Activated T-cell treated with anti-CD3 and anti-CD28 coated beads, Interleukin-2, amount 50 U/mL, for 4 hours (primary cell): ENCODE results near the gene TRPM6. TPM values are rescaled to one million over a fixed set of nuclear protein-coding genes. Genes with fewer than 3 reads are reported as not detected.
"Not testable (repeated sequence)": the region's sequence is repeated elsewhere in the genome, so short reads cannot be mapped to it uniquely, and the experiment has no call there.

Experiments
- ATAC-seq, 2 donors: fragments of 200-7000 bp; cut with Tn5 transposase; one replicate each; pipeline ENCODE4 v1.10.0; 2021
- DNase-seq: peaks from one replicate; pipeline ENCODE4 v3.0.0-alpha.2; 2020
- H3K27me3 Mint-ChIP-seq: one replicate; pipeline ENCODE4 v1.8.0; 2021; ENCODE audit warnings: low read depth, mixed read lengths
- H3K36me3 Mint-ChIP-seq: one replicate; pipeline ENCODE4 v1.8.0; 2022; ENCODE audit warnings: mixed read lengths; ENCODE audit not compliant: insufficient read depth
- H3K4me1 Mint-ChIP-seq: one replicate; pipeline ENCODE4 v1.8.0; 2021; ENCODE audit warnings: low read depth, mixed read lengths
- H3K4me3 Mint-ChIP-seq: one replicate; pipeline ENCODE4 v1.8.0; 2021; ENCODE audit warnings: mild to moderate bottlenecking, moderate library complexity, mixed read lengths
- H3K9me3 Mint-ChIP-seq: one replicate; pipeline ENCODE4 v1.8.0; 2021; ENCODE audit warnings: mixed read lengths
- total RNA-seq, 3 donors: library from RNA; stranded (reverse); gene quantifications; one replicate each; pipeline ENCODE4 v1.2.1, GENCODE V29; 2021

Gene TRPM6
- total RNA-seq, 3 donors from 2014 or later: 0.05 to 0.23 (median 0.18) TPM

- Mint-ChIP-seq H3K36me3 (peaks cover 2% of the 10 kb centered on the region), H3K4me3 (no peak overlapping the region), H3K4me1 (no peaks in the 10 kb centered on the region), H3K9me3 (peaks cover 8% of the 10 kb centered on the region), H3K27me3 (peaks cover 4% of the 10 kb centered on the region)
- DNase-seq (no peak), ATAC-seq (no peak)
Measured at GRCh38 chr9:74874220-74874619, 13.5 kb downstream of the TRPM6 start.

- Mint-ChIP-seq H3K9me3 (no peaks in the 10 kb centered on the region), H3K4me1 (no peaks in the 10 kb centered on the region), H3K36me3 (no peaks in the 10 kb centered on the region), H3K27me3 (peaks cover 6% of the 10 kb centered on the region), H3K4me3 (no peak overlapping the region)
- ATAC-seq (no peak), DNase-seq (no peak)
Measured at GRCh38 chr9:74872619-74873233, 15.0 kb downstream of the TRPM6 start.

- H3K4me3 Mint-ChIP-seq: no peak overlapping the region
- ATAC-seq: no peak
- no peaks in the 10 kb centered on the region for H3K9me3 Mint-ChIP-seq
- no peaks in the 10 kb centered on the region for H3K36me3 Mint-ChIP-seq
- H3K4me1 Mint-ChIP-seq: no peaks in the 10 kb centered on the region
- peaks cover 3% of the 10 kb centered on the region for H3K27me3 Mint-ChIP-seq
- DNase-seq: no peak
Measured at GRCh38 chr9:74867483-74867882, 20.2 kb downstream of the TRPM6 start.

GRCh38 chr9:74865177-74865576 lies 22.5 kb downstream of the TRPM6 start:
- ATAC-seq: no peak
- Mint-ChIP-seq H3K9me3 (no peaks in the 10 kb centered on the region), H3K27me3 (peaks cover 2% of the 10 kb centered on the region), H3K4me3 (no peak overlapping the region), H3K4me1 (no peaks in the 10 kb centered on the region), H3K36me3 (no peaks in the 10 kb centered on the region)
- DNase-seq: no peak

- Mint-ChIP-seq H3K36me3 (no peaks in the 10 kb centered on the region), H3K27me3 (no peaks in the 10 kb centered on the region), H3K9me3 (no peaks in the 10 kb centered on the region), H3K4me3 (no peak overlapping the region), H3K4me1 (no peaks in the 10 kb centered on the region)
- ATAC-seq: no peak
- DNase-seq: no peak
Measured at GRCh38 chr9:74861773-74862474, 25.8 kb downstream of the TRPM6 start.

GRCh38 chr9:74861071-74861470 lies 26.6 kb downstream of the TRPM6 start:
- ATAC-seq (no peak), DNase-seq (no peak)
- no peak overlapping the region for H3K4me3 Mint-ChIP-seq
- H3K36me3 Mint-ChIP-seq: no peaks in the 10 kb centered on the region
- no peaks in the 10 kb centered on the region for H3K4me1 Mint-ChIP-seq
- H3K27me3 Mint-ChIP-seq: no peaks in the 10 kb centered on the region
- H3K9me3 Mint-ChIP-seq: no peaks in the 10 kb centered on the region

- H3K4me1 Mint-ChIP-seq: not testable (repeated sequence)
Measured at GRCh38 chr9:74860247-74860646, 27.5 kb downstream of the TRPM6 start.

GRCh38 chr9:74859786-74860185 lies 27.9 kb downstream of the TRPM6 start:
- DNase-seq (no peak), ATAC-seq (no peak)
- H3K36me3 Mint-ChIP-seq: no peaks in the 10 kb centered on the region
- H3K9me3 Mint-ChIP-seq: no peaks in the 10 kb centered on the region
- H3K27me3 Mint-ChIP-seq: no peaks in the 10 kb centered on the region
- H3K4me3 Mint-ChIP-seq: no peak overlapping the region
- H3K4me1 Mint-ChIP-seq: no peaks in the 10 kb centered on the region

More at GRCh38 chr9:74860247-74860646, 27.5 kb downstream of the TRPM6 start:
- not testable (repeated sequence) for H3K36me3 Mint-ChIP-seq, H3K9me3 Mint-ChIP-seq, H3K4me3 Mint-ChIP-seq, DNase-seq, ATAC-seq, H3K27me3 Mint-ChIP-seq

- Mint-ChIP-seq H3K27me3 (no peaks in the 10 kb centered on the region), H3K4me1 (no peaks in the 10 kb centered on the region), H3K9me3 (no peaks in the 10 kb centered on the region), H3K4me3 (no peak overlapping the region), H3K36me3 (no peaks in the 10 kb centered on the region)
- DNase-seq: no peak
- ATAC-seq: no peak
Measured at GRCh38 chr9:74858751-74859414, 28.8 kb downstream of the TRPM6 start.

GRCh38 chr9:74856989-74857388 lies 30.7 kb downstream of the TRPM6 start:
- Mint-ChIP-seq H3K27me3 (no peaks in the 10 kb centered on the region), H3K4me1 (no peaks in the 10 kb centered on the region), H3K36me3 (no peaks in the 10 kb centered on the region), H3K9me3 (no peaks in the 10 kb centered on the region), H3K4me3 (no peak overlapping the region)
- no peak for ATAC-seq
- DNase-seq: no peak

GRCh38 chr9:74855072-74855471 lies 32.6 kb downstream of the TRPM6 start:
- DNase-seq: no peak
- Mint-ChIP-seq H3K4me3 (no peak overlapping the region), H3K4me1 (no peaks in the 10 kb centered on the region), H3K9me3 (no peaks in the 10 kb centered on the region), H3K36me3 (no peaks in the 10 kb centered on the region), H3K27me3 (no peaks in the 10 kb centered on the region)
- ATAC-seq: no peak

GRCh38 chr9:74853024-74853423 lies 34.7 kb downstream of the TRPM6 start:
- H3K36me3 Mint-ChIP-seq, H3K27me3 Mint-ChIP-seq, ATAC-seq, DNase-seq, H3K9me3 Mint-ChIP-seq, H3K4me1 Mint-ChIP-seq, H3K4me3 Mint-ChIP-seq: not testable (repeated sequence)

GRCh38 chr9:74848153-74848525 lies 39.6 kb downstream of the TRPM6 start:
- H3K36me3 Mint-ChIP-seq: no peaks in the 10 kb centered on the region
- no peak overlapping the region for H3K4me3 Mint-ChIP-seq
- no peaks in the 10 kb centered on the region for H3K9me3 Mint-ChIP-seq
- H3K4me1 Mint-ChIP-seq: no peaks in the 10 kb centered on the region
- H3K27me3 Mint-ChIP-seq: peaks cover 2% of the 10 kb centered on the region
- ATAC-seq (no peak), DNase-seq (no peak)

- Mint-ChIP-seq H3K4me3 (no peak overlapping the region), H3K27me3 (peaks cover 4% of the 10 kb centered on the region), H3K9me3 (no peaks in the 10 kb centered on the region), H3K36me3 (no peaks in the 10 kb centered on the region), H3K4me1 (no peaks in the 10 kb centered on the region)
- no peak for DNase-seq
- ATAC-seq: no peak
Measured at GRCh38 chr9:74847478-74848152, 40.1 kb downstream of the TRPM6 start.
